IMR-90 (cell line): ENCODE data around the gene PRPF6. TPM values are rescaled to one million over a fixed set of nuclear protein-coding genes. Genes with fewer than 3 reads are reported as not detected.

Experiments used
- ATAC-seq: fragments of 200-7000 bp; cut with Tn5 transposase; 2 replicates; pipeline ENCODE4 v1.9.1; 2020; ENCODE audit warnings: low read depth, mild to moderate bottlenecking, moderate library complexity
- BruUV-seq: library from RNA; stranded (reverse); fragments of 400-500 nt; replicated peaks from 2 replicates; lab custom pipeline; 2021; lab: Mats Ljungman, UMichigan
- CTCF ChIA-PET: fragments of 300-600 bp; formaldehyde crosslinking; extraction: SDS; loops from one replicate; lab custom pipeline; 2021; ENCODE audit warnings: antibody characterized with exemption; lab: Yijun Ruan, JAX
- POLR2A ChIA-PET: fragments of 300-600 bp; sonication (Branson Sonifier 250); formaldehyde crosslinking; loops from one replicate; lab custom pipeline; 2022; ENCODE audit warnings: antibody characterized with exemption; ENCODE audit not compliant: unreplicated experiment; lab: Charles Lee
- DNase-seq: peaks from one replicate; pipeline ENCODE4 v3.0.0; 2013
- H2AFZ ChIP-seq: replicated peaks from 2 replicates; pipeline ENCODE3; 2013; ENCODE audit warnings: low read length, mild to moderate bottlenecking; ENCODE audit not compliant: poor library complexity
- H2AK5ac ChIP-seq: 2 replicates; pipeline ENCODE4 v1.6.1; 2013; ENCODE audit warnings: low read depth, low read length, inconsistent platforms
- H2AK9ac ChIP-seq: replicated peaks from 2 replicates; pipeline ENCODE3; 2013; ENCODE audit warnings: mild to moderate bottlenecking, low read depth, low read length, moderate library complexity; ENCODE audit not compliant: poor library complexity
- H2BK120ac ChIP-seq: 2 replicates; pipeline ENCODE4 v1.6.1; 2013; ENCODE audit warnings: low read depth, low read length, inconsistent platforms
- H2BK15ac ChIP-seq: 3 replicates; pipeline ENCODE4 v1.6.1; 2013; ENCODE audit warnings: low read depth, low read length, inconsistent platforms
- H2BK20ac ChIP-seq: 2 replicates; pipeline ENCODE4 v1.6.1; 2013; ENCODE audit warnings: low read depth, mild to moderate bottlenecking, inconsistent platforms, low read length, moderate library complexity
- H2BK5ac ChIP-seq: 2 replicates; pipeline ENCODE4 v1.6.1; 2013; ENCODE audit warnings: mild to moderate bottlenecking, low read depth, low read length, inconsistent platforms; ENCODE audit not compliant: poor library complexity, severe bottlenecking
- H3K14ac ChIP-seq: replicated peaks from 2 replicates; pipeline ENCODE4 v1.6.1; 2013; ENCODE audit warnings: low read depth, low read length, inconsistent platforms
- H3K18ac ChIP-seq: 2 replicates; pipeline ENCODE4 v1.6.1; 2013; ENCODE audit warnings: low read depth, low read length, control low read depth
- H3K23ac ChIP-seq: 2 replicates; pipeline ENCODE4 v1.6.1; 2013; ENCODE audit warnings: low read depth, low read length, inconsistent platforms
- H3K27ac ChIP-seq: 2 replicates; pipeline ENCODE4 v1.5.1; 2013; ENCODE audit warnings: mild to moderate bottlenecking, control low read depth, low read length; ENCODE audit not compliant: insufficient read depth
- H3K27me3 ChIP-seq: 2 replicates; pipeline ENCODE4 v1.6.1; 2013; ENCODE audit warnings: low read length; ENCODE audit not compliant: control insufficient read depth, insufficient read depth
- H3K36me3 ChIP-seq: 2 replicates; pipeline ENCODE4 v1.6.1; 2013; ENCODE audit warnings: low read length, mixed read lengths; ENCODE audit not compliant: control insufficient read depth, insufficient read depth
- H3K4ac ChIP-seq: 2 replicates; pipeline ENCODE4 v1.6.1; 2013; ENCODE audit warnings: low read depth, low read length, inconsistent platforms
- H3K4me1 ChIP-seq: 2 replicates; pipeline ENCODE4 v1.6.1; 2013; ENCODE audit warnings: low read length, mixed read lengths; ENCODE audit not compliant: control insufficient read depth, insufficient read depth
- H3K4me2 ChIP-seq: 2 replicates; pipeline ENCODE4 v1.6.1; 2013; ENCODE audit warnings: low read depth, mild to moderate bottlenecking, control low read depth, low read length, moderate library complexity
- H3K4me3 ChIP-seq: 2 replicates; pipeline ENCODE4 v1.5.1; 2013; ENCODE audit warnings: low read depth, mild to moderate bottlenecking, control low read depth, low read length, moderate library complexity; ENCODE audit not compliant: insufficient read depth
- H3K56ac ChIP-seq: 2 replicates; pipeline ENCODE4 v1.6.1; 2013; ENCODE audit warnings: low read length, inconsistent platforms; ENCODE audit not compliant: insufficient read depth; ENCODE audit errors: extremely low read depth
- H3K79me1 ChIP-seq, 2 experiments: 2 replicates each; pipeline ENCODE4 v1.6.1; 2013; ENCODE audit warnings: low read length in 2 of 2, inconsistent platforms in 1 of 2, low read depth in 1 of 2
- H3K9ac ChIP-seq: 2 replicates; pipeline ENCODE4 v1.6.1; 2013; ENCODE audit warnings: low read depth, low read length, control low read depth
- H3K9me1 ChIP-seq: 2 replicates; pipeline ENCODE4 v1.6.1; 2013; ENCODE audit warnings: low read length, inconsistent platforms; ENCODE audit not compliant: insufficient read depth
- H3K9me3 ChIP-seq: 2 replicates; pipeline ENCODE4 v1.6.1; 2013; ENCODE audit warnings: low read length; ENCODE audit not compliant: control insufficient read depth, insufficient read depth
- H4K20me1 ChIP-seq: 2 replicates; pipeline ENCODE4 v1.6.1; 2013; ENCODE audit warnings: low read length, inconsistent platforms; ENCODE audit not compliant: insufficient read depth
- H4K5ac ChIP-seq: 2 replicates; pipeline ENCODE4 v1.6.1; 2013; ENCODE audit warnings: mild to moderate bottlenecking, low read depth, low read length, control low read depth
- H4K8ac ChIP-seq, 2 experiments: 2 replicates each; pipeline ENCODE4 v1.6.1; 2013; ENCODE audit warnings: low read depth in 2 of 2, low read length in 2 of 2, control low read depth in 1 of 2, inconsistent platforms in 1 of 2
- H4K91ac ChIP-seq: 2 replicates; pipeline ENCODE4 v1.6.1; 2013; ENCODE audit warnings: low read depth, low read length, inconsistent platforms; ENCODE audit not compliant: insufficient read depth
- FOS ChIP-seq: fragments of 150-350 bp; IDR thresholded peaks from 2 replicates; pipeline ENCODE4 v1.6.1; 2016; ENCODE audit warnings: low read depth, low read length
- MXI1 ChIP-seq: IDR thresholded peaks from 2 replicates; pipeline ENCODE4 v1.6.1; 2012; ENCODE audit warnings: low read depth, mild to moderate bottlenecking, low read length, moderate library complexity, borderline replicate concordance
- POLR2A ChIP-seq: IDR thresholded peaks from 2 replicates; pipeline ENCODE4 v1.6.1; 2012; ENCODE audit warnings: mild to moderate bottlenecking, low read depth, low read length
- RAD21 ChIP-seq: IDR thresholded peaks from 2 replicates; pipeline ENCODE4 v1.6.1; 2012; ENCODE audit warnings: low read length, improper control_type of control experiment
- RCOR1 ChIP-seq: IDR thresholded peaks from 2 replicates; pipeline ENCODE4 v1.6.1; 2012; ENCODE audit warnings: mild to moderate bottlenecking, low read length, improper control_type of control experiment; ENCODE audit not compliant: insufficient replicate concordance
- WGBS, 2 experiments: methylation state at CpG; one replicate each; pipeline versions ENCODE4 v1.1.5 to v1.1.7; 2013; ENCODE audit warnings: missing lambda C conversion rate in 2 of 2; ENCODE audit not compliant: insufficient read length in 1 of 2; ENCODE audit errors: extremely low coverage in 2 of 2; 5-methylcytosine and 5-hydroxymethylcytosine counted together
- dilution Hi-C: fragments of 300-500 bp; cut with HindIII; formaldehyde crosslinking; loops from one replicate; pipeline ENCODE4 v1.14.3; 2018; ENCODE audit warnings: low sequenced_read_pairs; ENCODE audit not compliant: unreplicated experiment
- in situ Hi-C: fragments of 300-500 bp; cut with MboI; formaldehyde crosslinking; loops from 3 replicates; pipeline ENCODE4 v1.14.3; 2019; ENCODE audit warnings: low sequenced_read_pairs, inconsistent platforms, mixed read lengths
- intact Hi-C: fragments of 100-400 bp; cut with micrococcal nuclease; formaldehyde crosslinking; loops from 2 replicates; pipeline ENCODE4 v1.10.0; 2022
- polyA plus RNA-seq, 3 experiments: library from polyadenylated mRNA; depleted of rRNA; stranded (reverse); fragments of >200 nt; gene quantifications; 2 replicates each; pipeline ENCODE4 v1.2.3, GENCODE V29; 2012; ENCODE audit warnings: low replicate concordance in 1 of 3
- total RNA-seq: library from RNA; depleted of rRNA; stranded (reverse); fragments of >200 nt; gene quantifications from 2 replicates; pipeline ENCODE4 v1.2.3, GENCODE V29; 2012
- TF ChIP-seq, protein P1 (sequence below): conservative IDR thresholded peaks from 2 replicates; pipeline ENCODE4 v1.5.1; 2012; ENCODE audit warnings: mild to moderate bottlenecking, low read depth, low read length, improper control_type of control experiment

Gene PRPF6
- total and polyA plus RNA-seq, 2 of the 4 experiments (the other 2 are of a cell fraction), result 43.5 to 71.3 TPM

DNA sequence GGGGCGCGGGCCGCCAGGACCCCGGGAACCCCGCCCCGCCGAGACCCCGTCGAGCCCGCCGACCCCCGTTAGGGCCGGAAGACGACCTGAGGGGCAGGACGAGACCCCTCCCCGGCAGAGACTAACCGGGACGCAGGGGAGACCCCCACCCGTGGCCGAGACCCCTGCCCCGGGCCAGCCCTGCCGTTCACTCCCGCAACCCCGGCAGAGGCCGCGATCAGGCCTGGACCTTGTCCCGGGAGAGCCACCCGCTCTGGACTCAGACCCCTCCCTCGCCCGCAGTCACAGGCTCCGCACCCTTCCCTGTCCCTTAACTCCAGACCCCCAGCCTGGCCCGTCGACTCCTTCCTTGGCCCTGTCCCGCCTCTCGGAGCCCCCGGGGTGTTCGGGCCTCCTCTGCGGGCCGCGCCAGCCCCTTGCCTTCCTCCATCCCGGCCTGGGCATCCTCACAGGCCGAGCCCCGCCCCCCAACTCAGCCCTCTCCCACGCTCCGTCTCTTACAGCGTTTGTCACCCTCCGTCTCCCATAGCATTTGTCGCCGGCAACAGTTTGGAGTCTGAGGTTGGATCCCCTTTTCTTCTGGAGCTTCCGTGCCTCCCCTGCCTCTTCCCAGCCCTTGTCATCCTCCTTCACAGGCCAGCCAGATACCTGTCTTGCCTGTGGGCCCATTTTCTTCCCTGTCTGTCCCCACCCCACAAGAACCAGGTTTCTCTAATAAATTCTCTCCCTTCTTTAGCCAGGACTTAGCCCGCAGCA lies 82.6 kb downstream of the PRPF6 start:
- Histone ChIP-seq H4K5ac (no peak overlapping the region), H3K9me3 (no peaks in the 10 kb centered on the region), H3K4me1 (peaks cover 27% of the 10 kb centered on the region), H3K56ac (peak overlapping the region; percentile 40; the same call in 1 of the 2 replicates), H2AFZ (peak overlapping the region; percentile 97), H2AK9ac (peak overlapping the region; percentile 99), H4K20me1 (peaks cover 15% of the 10 kb centered on the region), H2BK120ac (no peak overlapping the region; the same call in 1 of the 2 replicates), H3K9me1 (peaks cover 19% of the 10 kb centered on the region), H3K9ac (peak overlapping the region; percentile 92), H4K8ac (peak overlapping the region; percentile 80 to 82; a peak in 3 of 4 replicates), H3K27ac (peak overlapping the region; percentile 66), H3K14ac (peak overlapping the region; percentile 45), H2BK15ac (peak overlapping the region; percentile 58; the same call in 1 of the 3 replicates), H3K79me1 (peaks cover 10 to 38% of the 10 kb centered on the region in 2 experiments; a peak in 3 of 4 replicates), H3K18ac (no peak overlapping the region), H3K27me3 (no peaks in the 10 kb centered on the region), H4K91ac (peak overlapping the region; percentile 68), H3K23ac (peak overlapping the region; percentile 82; the same call in 1 of the 2 replicates), H3K4me3 (peak overlapping the region; percentile 87), H2BK5ac (peak overlapping the region; percentile 62), H2AK5ac (peak overlapping the region; percentile 85), H3K36me3 (no peaks in the 10 kb centered on the region), H3K4me2 (peak overlapping the region; percentile 88), H2BK20ac (0 out of 2 replicates have a peak overlapping the region, but pooled peaks have one; percentile 35), H3K4ac (peak overlapping the region; percentile 90)
- no TSS peak for BruUV-seq
- no peak for DNase-seq
- intact Hi-C loops (no loop called here), dilution Hi-C loops (no loop called here), in situ Hi-C loops (no loop called here)
- ChIA-PET CTCF (interaction anchor here (1.5 kb wide), 1 partner anchor 83 kb away, joined by 3 read pairs; the partner anchor contains the start of gene PRPF6), POLR2A (interaction anchor here (0.6 kb wide), 2 partner anchors 9 to 10 kb away, joined by 3 read pairs; no protein-coding TSS in a partner anchor)
- TF ChIP-seq MXI1 (no peak), FOS (no peak), POLR2A (no peak), RAD21 (no peak), RCOR1 (no peak)
- TF ChIP-seq, protein P1, sequence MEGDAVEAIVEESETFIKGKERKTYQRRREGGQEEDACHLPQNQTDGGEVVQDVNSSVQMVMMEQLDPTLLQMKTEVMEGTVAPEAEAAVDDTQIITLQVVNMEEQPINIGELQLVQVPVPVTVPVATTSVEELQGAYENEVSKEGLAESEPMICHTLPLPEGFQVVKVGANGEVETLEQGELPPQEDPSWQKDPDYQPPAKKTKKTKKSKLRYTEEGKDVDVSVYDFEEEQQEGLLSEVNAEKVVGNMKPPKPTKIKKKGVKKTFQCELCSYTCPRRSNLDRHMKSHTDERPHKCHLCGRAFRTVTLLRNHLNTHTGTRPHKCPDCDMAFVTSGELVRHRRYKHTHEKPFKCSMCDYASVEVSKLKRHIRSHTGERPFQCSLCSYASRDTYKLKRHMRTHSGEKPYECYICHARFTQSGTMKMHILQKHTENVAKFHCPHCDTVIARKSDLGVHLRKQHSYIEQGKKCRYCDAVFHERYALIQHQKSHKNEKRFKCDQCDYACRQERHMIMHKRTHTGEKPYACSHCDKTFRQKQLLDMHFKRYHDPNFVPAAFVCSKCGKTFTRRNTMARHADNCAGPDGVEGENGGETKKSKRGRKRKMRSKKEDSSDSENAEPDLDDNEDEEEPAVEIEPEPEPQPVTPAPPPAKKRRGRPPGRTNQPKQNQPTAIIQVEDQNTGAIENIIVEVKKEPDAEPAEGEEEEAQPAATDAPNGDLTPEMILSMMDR, result no peak
- 0% methylated on average over 15 of the region's 51 CpGs; no CpG with 5 or more reads in 1 of the 2 experiments for WGBS, 2 experiments
- peak; percentile 6 for ATAC-seq
